Activated CD8-positive, alpha-beta T cell treated with anti-CD3 and anti-CD28 coated beads for 36 hours (primary cell): ENCODE data around the gene KRT39. TPM values are rescaled to one million over a fixed set of nuclear protein-coding genes. Genes with fewer than 3 reads are reported as not detected.

Experiments
- ATAC-seq: fragments of 200-7000 bp; cut with Tn5 transposase; one replicate; pipeline ENCODE4 v1.10.0; 2021; ENCODE audit warnings: mild to moderate bottlenecking, moderate library complexity
- CTCF ChIA-PET: fragments of 350-600 bp; sonication (Branson Sonifier 250); formaldehyde crosslinking; loops from one replicate; lab custom pipeline; 2021; ENCODE audit warnings: antibody characterized with exemption; lab: Charles Lee
- POLR2A ChIA-PET: fragments of 350-600 bp; sonication (Branson Sonifier 250); formaldehyde crosslinking; loops from one replicate; lab custom pipeline; 2021; ENCODE audit warnings: antibody characterized with exemption; lab: Charles Lee
- DNase-seq: peaks from one replicate; pipeline ENCODE4 v3.0.0-alpha.2; 2020
- H3K27ac Mint-ChIP-seq: one replicate; pipeline ENCODE4 v1.8.0; 2021; ENCODE audit warnings: mild to moderate bottlenecking, mixed read lengths
- H3K27me3 Mint-ChIP-seq: one replicate; pipeline ENCODE4 v1.8.0; 2021; ENCODE audit warnings: mixed read lengths
- H3K36me3 Mint-ChIP-seq: one replicate; pipeline ENCODE4 v1.8.0; 2021; ENCODE audit warnings: low read depth, mixed read lengths
- H3K4me1 Mint-ChIP-seq: one replicate; pipeline ENCODE4 v1.8.0; 2021; ENCODE audit warnings: low read depth, mixed read lengths
- H3K4me3 Mint-ChIP-seq: one replicate; pipeline ENCODE4 v1.8.0; 2021; ENCODE audit warnings: mild to moderate bottlenecking, moderate library complexity, mixed read lengths
- H3K9me3 Mint-ChIP-seq: one replicate; pipeline ENCODE4 v1.8.0; 2021; ENCODE audit warnings: mixed read lengths
- CTCF ChIP-seq: fragments of 200-600 bp; IDR thresholded peaks from one replicate; pipeline ENCODE4 v1.8.0; 2022; ENCODE audit warnings: antibody characterized with exemption, mild to moderate bottlenecking
- intact Hi-C: fragments of 100-400 bp; cut with micrococcal nuclease; formaldehyde crosslinking; loops from one replicate; pipeline ENCODE4 v1.10.0; 2022
- total RNA-seq, 2 experiments: library from RNA; stranded (reverse); gene quantifications; one replicate each; pipeline ENCODE4 v1.2.3, GENCODE V29; 2021

The KRT39 gene
- total RNA-seq, 2 experiments from 2014 or later, result not detected

- intact Hi-C loops, result no loop called here
- H3K4me3 Mint-ChIP-seq, result no peak overlapping the region
- DNase-seq (no peak), ATAC-seq (no peak)
- TF ChIP-seq CTCF, result no peak
- no peaks in the 10 kb centered on the region for H3K9me3 Mint-ChIP-seq
- peaks cover 3% of the 10 kb centered on the region for H3K27me3 Mint-ChIP-seq
- no peaks in the 10 kb centered on the region for H3K36me3 Mint-ChIP-seq
- no peak overlapping the region for H3K27ac Mint-ChIP-seq
- H3K4me1 Mint-ChIP-seq, result no peaks in the 10 kb centered on the region
- ChIA-PET POLR2A (interaction anchor here (0.8 to 1.3 kb wide), 2 partner anchors 11 to 18 kb away, joined by 3 read pairs; no protein-coding TSS in a partner anchor), CTCF (interaction anchor here (1.1 to 1.8 kb wide), 3 partner anchors 15 to 686 kb away, joined by 3 to 4 read pairs (median 3); no protein-coding TSS in a partner anchor)
Measured at GRCh38 chr17:40962059-40962561, 4.6 kb downstream of the KRT39 start.

- no peaks in the 10 kb centered on the region for H3K4me1 Mint-ChIP-seq
- DNase-seq, result no peak
- H3K9me3 Mint-ChIP-seq, result no peaks in the 10 kb centered on the region
- intact Hi-C loops, result no loop called here
- CTCF ChIA-PET, result interaction anchor here (1.1 to 1.8 kb wide), 3 partner anchors 15 to 686 kb away, joined by 3 to 4 read pairs (median 3); no protein-coding TSS in a partner anchor
- ATAC-seq, result no peak
- TF ChIP-seq CTCF, result no peak
- POLR2A ChIA-PET, result interaction anchor here (0.8 to 1.3 kb wide), 2 partner anchors 12 to 19 kb away, joined by 3 read pairs; no protein-coding TSS in a partner anchor
- H3K4me3 Mint-ChIP-seq, result no peak overlapping the region
- peaks cover 3% of the 10 kb centered on the region for H3K27me3 Mint-ChIP-seq
- no peak overlapping the region for H3K27ac Mint-ChIP-seq
- no peaks in the 10 kb centered on the region for H3K36me3 Mint-ChIP-seq
Measured at GRCh38 chr17:40961591-40961990, 5.2 kb downstream of the KRT39 start.

- CTCF ChIA-PET, result interaction anchor here (1.0 kb wide), 1 partner anchor 589 kb away, joined by 4 read pairs; no protein-coding TSS in a partner anchor
- POLR2A ChIA-PET, result no interaction called here
- ATAC-seq (no peak), DNase-seq (no peak)
- Mint-ChIP-seq H3K4me1 (no peaks in the 10 kb centered on the region), H3K36me3 (no peaks in the 10 kb centered on the region), H3K9me3 (no peaks in the 10 kb centered on the region), H3K4me3 (no peak overlapping the region), H3K27ac (no peak overlapping the region), H3K27me3 (peaks cover 5% of the 10 kb centered on the region)
- TF ChIP-seq CTCF, result no peak
- intact Hi-C loops, result no loop called here
Measured at GRCh38 chr17:40960144-40960543, 6.6 kb downstream of the KRT39 start.

- intact Hi-C loops, result no loop called here
- Mint-ChIP-seq H3K9me3 (no peaks in the 10 kb centered on the region), H3K4me3 (no peak overlapping the region), H3K4me1 (no peaks in the 10 kb centered on the region), H3K36me3 (no peaks in the 10 kb centered on the region), H3K27ac (no peak overlapping the region), H3K27me3 (peaks cover 5% of the 10 kb centered on the region)
- ChIA-PET POLR2A (interaction anchor here (1.1 kb wide), 1 partner anchor 12 kb away, joined by 3 read pairs; no protein-coding TSS in a partner anchor), CTCF (interaction anchor here (1.8 kb wide), 1 partner anchor 705 kb away, joined by 5 read pairs; no protein-coding TSS in a partner anchor)
- DNase-seq, result no peak
- no peak for ATAC-seq
- no peak for TF ChIP-seq CTCF
Measured at GRCh38 chr17:40958086-40958953, 8.4 kb downstream of the KRT39 start.
